ENCODE results near the gene DDI2. TPM values are rescaled to one million over a fixed set of nuclear protein-coding genes. Genes with fewer than 3 reads are reported as not detected.

Gene DDI2
- total and polyA plus RNA-seq, 9 donors: 12.3 to 24.1 (median 19.2) TPM

DNA sequence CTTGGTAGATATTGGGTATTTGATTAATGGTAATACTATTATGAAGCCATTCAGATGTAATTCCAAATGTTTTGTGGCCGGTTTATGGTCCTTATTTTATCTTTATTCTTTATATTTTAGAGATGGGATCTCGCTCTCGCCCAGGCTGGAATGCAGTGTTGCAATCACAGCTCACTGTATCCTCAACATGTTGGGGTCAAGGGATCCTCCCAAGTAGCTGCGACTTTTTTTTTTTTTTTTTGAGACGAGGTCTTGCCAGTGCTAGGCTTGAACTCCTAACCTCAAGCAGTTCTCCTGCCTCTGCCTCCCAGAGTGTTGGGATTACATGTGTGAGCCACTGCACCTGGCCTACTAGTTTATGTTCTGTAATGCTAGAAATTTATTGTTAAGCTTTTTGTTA lies 4.7 kb downstream of the DDI2 start:
- no CpG with 5 or more reads among the region's 5 CpGs for WGBS (ENCODE audit: insufficient coverage)
- peak overlapping the region; percentile 66 for H3K27ac ChIP-seq (ENCODE audit: low read length)
- peaks cover 7% of the 10 kb centered on the region for H3K36me3 ChIP-seq (ENCODE audit: control insufficient read depth, insufficient read depth, low read length)
- DNase-seq: no peak
- no peak overlapping the region for H3K4me3 ChIP-seq (ENCODE audit: low read length)
- H3K27me3 ChIP-seq (ENCODE audit: control insufficient read depth, insufficient read depth, low read length): no peaks in the 10 kb centered on the region
- H3K4me1 ChIP-seq (ENCODE audit: control insufficient read depth, insufficient read depth, low read length): peaks cover 13% of the 10 kb centered on the region
- H3K9me3 ChIP-seq (replicated peaks; ENCODE audit: control insufficient read depth, low read depth, low read length): no peaks in the 10 kb centered on the region

DNA sequence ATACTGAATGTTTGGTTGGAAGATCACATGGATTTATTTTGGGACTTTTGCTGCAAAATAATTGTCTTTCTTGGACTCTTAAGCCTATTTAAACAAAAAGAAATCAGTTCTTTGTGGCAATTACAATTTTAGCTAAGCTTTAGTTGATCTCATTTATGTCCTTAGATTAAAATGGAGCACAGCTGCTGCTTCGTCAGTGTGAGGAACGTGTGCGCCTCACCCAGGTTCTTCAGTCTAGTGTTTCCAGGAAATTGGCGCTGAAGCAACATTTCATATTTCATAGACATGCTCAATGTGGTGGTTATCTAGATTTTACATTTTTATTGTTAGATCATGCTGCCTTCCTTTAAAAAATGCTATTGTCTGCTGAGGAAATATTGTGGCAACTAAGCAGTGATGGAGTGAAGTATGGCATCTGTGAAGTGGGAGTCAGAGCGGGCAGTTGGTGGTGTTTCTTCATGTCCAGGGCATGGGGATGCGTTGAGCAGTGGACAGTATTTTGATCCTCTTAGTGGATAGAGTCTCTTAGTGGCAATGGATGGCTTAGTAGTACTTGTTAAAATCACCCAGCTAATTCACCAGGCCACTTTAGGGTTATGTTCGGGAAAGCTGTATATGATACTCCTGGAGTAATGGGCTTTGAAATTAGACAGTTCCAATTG lies 5.6 kb downstream of the DDI2 start:
- H3K9me3 ChIP-seq (replicated peaks; ENCODE audit: control insufficient read depth, low read depth, low read length): no peaks in the 10 kb centered on the region
- peaks cover 13% of the 10 kb centered on the region for H3K4me1 ChIP-seq (ENCODE audit: control insufficient read depth, insufficient read depth, low read length)
- 83% methylated on average over 1 of the region's 7 CpGs for WGBS (ENCODE audit: insufficient coverage)
- peak overlapping the region; percentile 66 for H3K27ac ChIP-seq (ENCODE audit: low read length)
- H3K4me3 ChIP-seq (ENCODE audit: low read length): no peak overlapping the region
- no peaks in the 10 kb centered on the region for H3K27me3 ChIP-seq (ENCODE audit: control insufficient read depth, insufficient read depth, low read length)
- no peak for DNase-seq
- H3K36me3 ChIP-seq (ENCODE audit: control insufficient read depth, insufficient read depth, low read length): peaks cover 13% of the 10 kb centered on the region

DNA sequence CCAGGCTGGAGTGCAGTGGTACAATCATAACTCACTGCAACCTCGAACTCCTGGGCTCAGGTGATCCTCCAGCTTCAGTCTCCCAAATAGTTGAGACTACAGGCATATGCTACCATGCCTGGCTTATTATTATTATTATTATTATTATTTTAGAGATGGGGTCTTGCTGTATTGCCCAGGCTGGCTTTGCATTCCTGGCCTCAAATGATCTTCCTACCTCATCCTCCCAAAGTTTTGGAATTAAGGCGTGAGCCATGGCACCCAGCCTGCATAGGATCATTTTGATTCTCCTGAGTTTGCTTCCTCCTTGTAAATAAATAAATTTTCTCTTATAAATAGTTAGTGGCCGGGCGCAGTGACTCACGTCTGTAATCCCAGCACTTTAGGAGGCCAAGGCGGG lies 6.2 kb downstream of the DDI2 start:
- H3K36me3 ChIP-seq (ENCODE audit: control insufficient read depth, insufficient read depth, low read length): peaks cover 17% of the 10 kb centered on the region
- no CpG with 5 or more reads among the region's 6 CpGs for WGBS (ENCODE audit: insufficient coverage)
- peaks cover 13% of the 10 kb centered on the region for H3K4me1 ChIP-seq (ENCODE audit: control insufficient read depth, insufficient read depth, low read length)
- no peak overlapping the region for H3K4me3 ChIP-seq (ENCODE audit: low read length)
- DNase-seq: no peak
- H3K9me3 ChIP-seq (replicated peaks; ENCODE audit: control insufficient read depth, low read depth, low read length): no peaks in the 10 kb centered on the region
- H3K27me3 ChIP-seq (ENCODE audit: control insufficient read depth, insufficient read depth, low read length): no peaks in the 10 kb centered on the region
- no peak overlapping the region for H3K27ac ChIP-seq (ENCODE audit: low read length)

DNA sequence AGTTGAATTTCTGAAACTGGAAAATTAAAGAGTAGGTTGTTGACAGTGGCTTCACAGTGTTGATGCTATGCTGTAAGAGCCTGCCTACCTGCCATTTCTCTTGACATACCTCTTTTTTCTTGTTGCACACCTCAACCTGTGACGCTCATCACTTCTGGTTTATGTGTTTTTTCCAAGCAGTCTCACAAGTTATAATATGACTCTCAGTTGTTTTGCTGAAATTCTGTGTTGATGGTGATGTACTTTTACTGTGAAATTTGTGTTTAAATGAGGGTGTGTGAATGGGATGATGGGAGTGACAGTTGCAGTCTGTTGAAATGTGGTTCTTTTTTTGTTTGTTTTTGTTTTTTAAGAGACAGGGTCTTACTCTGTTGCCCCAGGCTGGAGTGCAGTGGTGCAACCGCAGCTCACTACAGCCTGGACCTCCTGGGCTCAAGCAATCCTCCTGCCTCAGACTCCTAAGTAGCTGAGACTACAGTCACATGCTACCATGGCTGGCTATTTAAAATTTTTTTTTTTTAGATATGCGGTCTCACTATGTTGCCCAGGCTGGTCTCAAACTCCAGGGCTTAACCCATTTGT lies 7.0 kb downstream of the DDI2 start:
- peaks cover 17% of the 10 kb centered on the region for H3K36me3 ChIP-seq (ENCODE audit: control insufficient read depth, insufficient read depth, low read length)
- WGBS (ENCODE audit: insufficient coverage): no CpG with 5 or more reads among the region's 3 CpGs
- no peaks in the 10 kb centered on the region for H3K9me3 ChIP-seq (replicated peaks; ENCODE audit: control insufficient read depth, low read depth, low read length)
- peaks cover 13% of the 10 kb centered on the region for H3K4me1 ChIP-seq (ENCODE audit: control insufficient read depth, insufficient read depth, low read length)
- no peak overlapping the region for H3K27ac ChIP-seq (ENCODE audit: low read length)
- no peak for DNase-seq
- no peak overlapping the region for H3K4me3 ChIP-seq (ENCODE audit: low read length)
- H3K27me3 ChIP-seq (ENCODE audit: control insufficient read depth, insufficient read depth, low read length): no peaks in the 10 kb centered on the region

DNA sequence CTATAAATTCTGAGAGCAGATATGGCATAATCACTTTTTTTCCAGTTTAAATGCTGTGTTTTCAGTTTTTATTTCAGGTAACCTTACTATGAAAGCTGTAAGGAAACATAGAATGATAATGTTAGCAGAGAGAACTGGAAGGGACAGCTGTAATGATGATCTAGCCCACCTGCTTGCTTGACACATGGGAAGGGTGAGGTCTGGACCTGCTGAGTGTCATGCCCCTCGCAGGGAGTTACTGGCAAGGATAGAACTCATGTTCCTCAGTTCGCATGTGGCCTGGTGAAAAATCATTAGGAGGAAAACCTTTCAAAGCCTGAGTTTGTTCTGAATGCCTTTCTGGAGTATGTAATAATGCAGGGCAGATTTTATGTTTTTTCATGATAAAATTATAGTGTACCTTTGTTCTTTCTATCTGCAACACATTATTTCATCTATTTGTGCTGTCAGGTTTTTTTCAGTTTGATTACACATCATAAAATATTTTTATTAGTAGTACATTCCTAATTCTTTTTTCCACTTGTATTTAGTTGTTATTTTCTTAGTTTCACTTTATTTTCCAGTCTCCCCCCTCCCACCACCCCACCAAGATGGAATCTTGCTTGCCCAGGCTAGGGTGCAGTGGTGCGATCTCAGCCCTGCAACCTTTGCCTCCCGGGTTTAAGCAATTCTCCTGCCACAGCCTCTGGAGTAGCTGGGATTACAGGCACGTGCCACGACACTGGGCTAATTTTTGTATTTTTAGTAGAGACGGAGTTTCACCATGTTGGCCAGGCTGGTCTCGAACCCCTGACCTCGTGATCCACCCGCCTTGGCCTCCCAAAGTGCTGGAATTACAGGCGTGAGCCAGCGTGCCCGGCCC lies 8.0 kb downstream of the DDI2 start:
- Histone ChIP-seq H3K9me3 (replicated peaks; ENCODE audit: control insufficient read depth, low read depth, low read length) (no peaks in the 10 kb centered on the region), H3K4me1 (ENCODE audit: control insufficient read depth, insufficient read depth, low read length) (peaks cover 13% of the 10 kb centered on the region), H3K4me3 (ENCODE audit: low read length) (no peak overlapping the region), H3K27me3 (ENCODE audit: control insufficient read depth, insufficient read depth, low read length) (no peaks in the 10 kb centered on the region), H3K27ac (ENCODE audit: low read length) (no peak overlapping the region), H3K36me3 (ENCODE audit: control insufficient read depth, insufficient read depth, low read length) (peaks cover 20% of the 10 kb centered on the region)
- WGBS (ENCODE audit: insufficient coverage): 82% methylated on average over 10 of the region's 13 CpGs
- DNase-seq: no peak

DNA sequence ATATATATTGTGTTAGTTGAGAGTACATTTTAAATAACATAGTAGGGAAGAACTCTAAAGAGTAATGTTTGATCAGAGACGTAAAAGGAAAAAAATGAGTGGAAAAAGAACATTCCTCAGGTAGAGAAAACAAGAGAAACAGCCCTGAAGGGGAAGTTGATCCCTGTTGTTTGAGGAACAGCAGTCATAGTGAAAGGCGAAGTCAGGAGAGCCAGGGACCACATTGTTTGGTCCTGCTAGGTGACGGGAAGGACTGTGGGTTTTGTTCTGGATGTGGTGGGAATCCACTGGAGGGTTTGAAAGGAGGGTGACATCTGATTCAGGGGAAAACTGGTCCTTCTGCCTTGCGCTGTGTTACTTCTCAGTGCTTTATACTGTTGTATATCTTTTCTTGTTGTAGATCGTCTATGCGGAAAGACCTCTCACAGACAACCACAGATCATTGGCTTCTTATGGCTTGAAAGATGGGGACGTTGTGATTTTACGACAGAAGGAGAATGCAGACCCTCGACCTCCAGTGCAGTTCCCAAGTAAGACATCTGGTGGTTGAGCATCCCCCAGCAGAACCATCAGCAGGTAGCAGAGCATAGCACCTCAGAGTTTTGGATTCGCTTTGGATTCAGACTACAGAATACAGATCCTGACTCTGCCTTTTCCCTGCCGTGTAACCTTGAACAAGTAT lies 9.2 kb downstream of the DDI2 start:
- no peaks in the 10 kb centered on the region for H3K27me3 ChIP-seq (ENCODE audit: control insufficient read depth, insufficient read depth, low read length)
- WGBS (ENCODE audit: insufficient coverage): 73% methylated on average over 6 of the region's 11 CpGs
- H3K9me3 ChIP-seq (replicated peaks; ENCODE audit: control insufficient read depth, low read depth, low read length): no peaks in the 10 kb centered on the region
- H3K4me1 ChIP-seq (ENCODE audit: control insufficient read depth, insufficient read depth, low read length): peaks cover 13% of the 10 kb centered on the region
- peaks cover 28% of the 10 kb centered on the region for H3K36me3 ChIP-seq (ENCODE audit: control insufficient read depth, insufficient read depth, low read length)
- peak; percentile 46 for DNase-seq
- H3K27ac ChIP-seq (ENCODE audit: low read length): no peak overlapping the region
- no peak overlapping the region for H3K4me3 ChIP-seq (ENCODE audit: low read length)

DNA sequence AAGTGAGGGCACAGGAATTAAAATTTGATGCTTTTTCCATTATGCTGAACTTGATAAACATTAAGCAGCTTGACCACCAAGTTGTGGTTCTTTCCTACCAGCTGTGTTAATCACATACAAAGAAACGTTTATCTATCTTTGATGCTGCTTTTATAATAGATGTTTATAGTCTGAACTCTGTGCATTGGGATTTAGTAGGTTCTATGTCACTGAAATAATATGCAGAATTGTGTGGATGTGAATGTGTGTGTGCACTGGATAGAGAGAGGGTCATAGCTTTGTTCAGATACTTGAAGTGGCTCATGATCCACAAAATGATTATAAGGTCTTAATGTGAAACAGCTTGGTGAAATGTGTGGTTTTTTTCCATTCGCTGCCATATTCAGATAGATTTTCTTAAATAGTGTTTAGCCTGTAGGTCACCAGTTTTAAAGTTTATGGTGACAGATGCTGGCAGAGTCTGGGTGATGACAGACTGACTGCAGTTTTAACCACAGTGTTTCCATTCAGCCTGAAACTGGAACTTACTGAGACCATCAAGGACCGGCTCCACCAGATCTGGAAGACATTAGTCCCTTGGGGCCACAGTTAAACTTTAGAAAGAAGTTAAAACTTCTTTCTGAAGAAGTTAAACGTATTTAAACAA lies 10.2 kb downstream of the DDI2 start:
- peaks cover 31% of the 10 kb centered on the region for H3K36me3 ChIP-seq (ENCODE audit: control insufficient read depth, insufficient read depth, low read length)
- H3K27ac ChIP-seq (ENCODE audit: low read length): no peak overlapping the region
- H3K4me1 ChIP-seq (ENCODE audit: control insufficient read depth, insufficient read depth, low read length): peaks cover 7% of the 10 kb centered on the region
- H3K4me3 ChIP-seq (ENCODE audit: low read length): no peak overlapping the region
- no peaks in the 10 kb centered on the region for H3K27me3 ChIP-seq (ENCODE audit: control insufficient read depth, insufficient read depth, low read length)
- no peaks in the 10 kb centered on the region for H3K9me3 ChIP-seq (replicated peaks; ENCODE audit: control insufficient read depth, low read depth, low read length)
- DNase-seq: no peak
- no CpG with 5 or more reads among the region's 4 CpGs for WGBS (ENCODE audit: insufficient coverage)

DNA sequence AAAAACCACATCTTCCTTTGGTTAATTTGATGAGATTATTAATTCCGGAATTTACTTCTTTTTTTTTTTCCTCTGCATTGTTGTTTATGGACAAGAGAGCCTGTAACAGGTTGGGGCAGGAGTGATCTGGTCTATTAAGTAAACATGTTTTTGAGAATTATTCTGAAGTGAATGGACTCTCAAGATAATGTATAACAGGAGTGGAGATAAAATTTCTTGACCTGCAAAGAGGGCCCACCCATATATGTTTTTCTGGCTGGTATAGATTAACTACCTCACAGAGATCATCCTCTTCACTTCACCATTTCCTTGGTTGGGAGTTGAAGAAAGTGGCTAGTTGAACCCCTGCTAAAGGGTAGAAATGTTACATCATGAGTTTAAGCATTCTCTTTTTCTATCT lies 10.7 kb downstream of the DDI2 start:
- Histone ChIP-seq H3K27ac (ENCODE audit: low read length) (no peak overlapping the region), H3K27me3 (ENCODE audit: control insufficient read depth, insufficient read depth, low read length) (no peaks in the 10 kb centered on the region), H3K4me3 (ENCODE audit: low read length) (no peak overlapping the region), H3K36me3 (ENCODE audit: control insufficient read depth, insufficient read depth, low read length) (peaks cover 34% of the 10 kb centered on the region), H3K9me3 (replicated peaks; ENCODE audit: control insufficient read depth, low read depth, low read length) (no peaks in the 10 kb centered on the region), H3K4me1 (ENCODE audit: control insufficient read depth, insufficient read depth, low read length) (peaks cover 6% of the 10 kb centered on the region)
- no CpG with 5 or more reads among the region's 1 CpG for WGBS (ENCODE audit: insufficient coverage)
- DNase-seq: no peak

DNA sequence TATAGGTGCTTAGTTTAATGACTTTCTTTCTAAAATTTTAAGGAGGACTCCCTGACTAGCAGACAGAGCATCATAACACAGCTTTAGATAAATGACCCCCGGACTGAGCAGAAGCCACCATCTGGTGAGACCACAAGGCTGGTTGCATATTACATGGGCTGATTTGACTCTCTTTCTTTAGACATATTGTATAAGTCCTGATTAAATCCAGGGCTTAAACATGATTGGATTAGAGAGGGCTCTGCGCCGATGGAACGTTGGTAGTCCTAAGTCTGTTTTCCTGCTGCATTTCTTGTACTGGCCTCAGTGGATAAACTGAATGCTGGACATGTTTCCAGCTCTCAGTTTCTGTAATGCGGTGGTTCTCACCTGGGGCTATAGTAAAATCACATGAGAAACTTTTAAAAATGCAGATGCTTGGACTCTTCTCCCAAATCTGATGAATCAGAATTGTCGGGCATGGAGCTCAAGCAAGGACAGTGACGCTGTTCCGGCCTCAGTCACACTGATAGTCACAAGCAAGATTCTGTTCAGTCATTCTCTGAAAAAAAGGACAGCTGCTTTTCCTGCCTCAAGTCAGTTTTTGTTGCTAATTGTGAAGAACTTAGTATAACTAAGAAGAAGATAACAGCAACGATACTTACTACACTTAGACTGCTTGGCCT lies 16.6 kb downstream of the DDI2 start:
- Histone ChIP-seq H3K27ac (ENCODE audit: low read length) (no peak overlapping the region), H3K36me3 (ENCODE audit: control insufficient read depth, insufficient read depth, low read length) (peaks cover 64% of the 10 kb centered on the region), H3K4me1 (ENCODE audit: control insufficient read depth, insufficient read depth, low read length) (no peaks in the 10 kb centered on the region), H3K27me3 (ENCODE audit: control insufficient read depth, insufficient read depth, low read length) (no peaks in the 10 kb centered on the region), H3K9me3 (replicated peaks; ENCODE audit: control insufficient read depth, low read depth, low read length) (no peaks in the 10 kb centered on the region), H3K4me3 (ENCODE audit: low read length) (no peak overlapping the region)
- no peak for DNase-seq
- WGBS (ENCODE audit: insufficient coverage): 93% methylated on average over 5 of the region's 9 CpGs
